SK-N-SH (cell line): Measurements from ENCODE around the gene KIR2DL3.
"Not testable (repeated sequence)": the region's sequence is repeated elsewhere in the genome, so short reads cannot be mapped to it uniquely, and the experiment has no call there.

ENCODE experiments used
- CHD2 ChIP-seq: fragments of 150-350 bp; IDR thresholded peaks from 2 replicates; pipeline ENCODE4 v1.6.1; 2018; ENCODE audit warnings: low read length; ENCODE audit not compliant: partially characterized antibody
- POLR2AphosphoS5 ChIP-seq: IDR thresholded peaks from 2 replicates; pipeline ENCODE4 v1.6.1; 2012; ENCODE audit warnings: low read depth, low read length
- RFX5 ChIP-seq: IDR thresholded peaks from 2 replicates; pipeline ENCODE4 v1.6.1; 2012; ENCODE audit warnings: mild to moderate bottlenecking, improper control_type of control experiment, low read length

- TF ChIP-seq RFX5, POLR2AphosphoS5, CHD2: not testable (repeated sequence)
These were observed 3.6 kb downstream of the KIR2DL3 start for GRCh38 chr19:54741950-54742349.
